Peyer's patch (tissue), 4 donors: ENCODE measurements around the gene CTNNA1.

Source experiments
- CTCF ChIP-seq, 6 experiments: fragments of 450-650 bp in 4 of 6; fragments of 200-600 bp in 2 of 6; sonication (generic) in 1 of 6; IDR thresholded peaks; one replicate each; pipeline ENCODE4 v1.5.1; 2017 to 2019; ENCODE audit warnings: antibody characterized with exemption in 6 of 6, mild to moderate bottlenecking in 3 of 6, moderate library complexity in 1 of 6
- POLR2A ChIP-seq, 2 donors: fragments of 450-650 bp; IDR thresholded peaks; one replicate each; pipeline ENCODE4 v1.5.1; 2017; ENCODE audit warnings: antibody characterized with exemption in 2 of 2, mild to moderate bottlenecking in 2 of 2, moderate library complexity in 2 of 2

GRCh38 chr5:138938526-138938925 lies 185.3 kb downstream of the CTNNA1 start:
- no peak for TF ChIP-seq CTCF (IDR thresholded peaks at IDR 0.05)
- TF ChIP-seq POLR2A (IDR thresholded peaks at IDR 0.05), result no peak
